WI38 (cell line): ENCODE data around the gene MARK3.

Experiments
- H3K4me3 ChIP-seq: 2 replicates; pipeline ENCODE4 v1.5.1; 2011; ENCODE audit warnings: low read depth, mild to moderate bottlenecking, control low read depth, low read length
- CTCF ChIP-seq: IDR thresholded peaks from 2 replicates; pipeline ENCODE4 v1.5.1; 2012; ENCODE audit warnings: low read depth, mild to moderate bottlenecking, control low read depth, low read length

MARK3 gene

DNA sequence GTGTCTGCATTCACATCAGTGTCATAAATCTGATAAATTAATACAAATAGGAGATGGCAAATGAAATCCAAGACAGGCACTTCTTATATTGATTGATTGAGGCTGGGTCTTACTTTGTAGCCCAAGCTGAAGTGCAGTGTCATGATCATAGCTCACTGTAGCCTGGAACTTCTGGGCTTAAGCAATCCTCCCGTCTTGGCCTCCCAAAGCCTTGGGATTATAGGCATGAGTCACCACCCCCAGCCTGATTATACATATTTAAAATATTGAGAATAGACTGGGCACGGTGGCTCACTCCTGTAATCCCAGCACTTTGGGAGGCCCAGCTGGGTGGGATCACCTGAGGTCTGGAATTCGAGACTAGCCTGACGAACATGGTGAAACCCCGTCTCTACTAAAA is 51.3 kb downstream of the MARK3 start:
- no peak for TF ChIP-seq CTCF
- H3K4me3 ChIP-seq: no peak overlapping the region

DNA sequence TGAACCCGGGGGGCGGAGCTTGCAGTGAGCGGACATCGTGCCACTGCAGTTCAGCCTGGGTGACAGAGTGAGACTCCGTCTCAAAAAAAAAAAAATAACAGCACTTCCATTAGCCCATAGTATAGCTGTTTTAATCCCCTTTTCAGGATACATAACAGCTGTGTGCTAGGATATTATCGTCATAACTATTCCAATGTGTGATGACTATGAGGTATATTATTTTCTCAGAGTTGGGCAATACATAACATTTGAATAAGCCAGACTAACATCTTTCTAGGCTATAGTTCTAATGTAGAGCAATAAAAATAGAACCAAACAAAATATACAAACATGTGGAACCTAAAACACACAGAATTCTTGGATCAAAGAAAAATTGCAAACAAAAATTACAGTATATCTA is 57.1 kb downstream of the MARK3 start:
- no peak overlapping the region for H3K4me3 ChIP-seq
- no peak for TF ChIP-seq CTCF

- no peak overlapping the region for H3K4me3 ChIP-seq
- no peak for TF ChIP-seq CTCF
These were observed 57.9 kb downstream of the MARK3 start for GRCh38 chr14:103443111-103443510.

DNA sequence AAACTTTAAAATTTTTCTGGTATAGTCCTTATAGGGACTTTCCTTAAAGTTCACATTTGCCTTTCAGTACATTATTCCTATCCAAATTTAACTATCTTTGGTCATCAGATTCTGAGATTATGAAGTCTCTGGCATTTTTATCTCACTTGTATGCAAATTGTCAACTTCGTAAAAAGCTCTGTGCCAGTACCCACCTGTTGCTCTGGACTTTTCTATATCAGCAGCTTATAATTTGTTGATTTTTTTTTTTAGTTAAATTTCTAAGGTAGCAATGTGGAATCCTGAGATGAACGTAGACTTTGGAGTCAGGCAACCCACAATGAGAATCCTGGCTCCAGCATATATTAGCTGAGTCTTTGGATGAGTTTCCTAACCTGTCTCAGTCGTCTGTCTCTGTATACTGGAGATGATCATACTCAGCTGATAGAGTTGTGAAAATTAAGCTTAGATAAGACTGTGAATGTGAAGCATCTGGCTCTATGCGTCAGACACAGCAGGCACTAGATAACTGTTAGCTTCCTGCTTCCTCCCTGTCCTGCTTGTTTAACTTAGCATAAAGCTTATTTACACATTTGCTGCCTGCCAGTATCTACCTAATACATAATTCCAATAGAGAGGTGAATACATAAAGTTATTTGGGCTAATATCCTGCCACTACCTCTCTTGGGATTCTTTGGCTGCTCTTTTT is 59.8 kb downstream of the MARK3 start:
- H3K4me3 ChIP-seq: no peak overlapping the region
- no peak for TF ChIP-seq CTCF

DNA sequence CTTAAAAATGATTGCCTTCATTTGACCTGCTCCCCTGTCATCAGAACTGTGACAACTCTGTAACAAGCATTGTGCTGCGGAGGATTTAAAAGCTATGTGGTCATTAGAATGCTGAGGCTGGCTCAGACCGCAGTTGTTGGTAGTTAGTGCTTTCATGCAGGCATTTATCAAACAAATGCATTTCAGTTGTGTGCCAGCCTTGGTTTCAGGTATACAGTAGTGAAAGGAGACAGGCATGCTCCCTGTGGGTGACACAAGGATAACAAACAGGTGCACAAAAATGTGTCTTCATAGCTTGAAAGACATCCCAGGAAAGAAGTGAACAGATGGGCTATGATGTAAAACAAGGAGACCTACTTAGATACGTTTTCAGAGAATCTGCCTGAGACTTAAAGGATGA is 60.6 kb downstream of the MARK3 start:
- TF ChIP-seq CTCF: no peak
- no peak overlapping the region for H3K4me3 ChIP-seq

DNA sequence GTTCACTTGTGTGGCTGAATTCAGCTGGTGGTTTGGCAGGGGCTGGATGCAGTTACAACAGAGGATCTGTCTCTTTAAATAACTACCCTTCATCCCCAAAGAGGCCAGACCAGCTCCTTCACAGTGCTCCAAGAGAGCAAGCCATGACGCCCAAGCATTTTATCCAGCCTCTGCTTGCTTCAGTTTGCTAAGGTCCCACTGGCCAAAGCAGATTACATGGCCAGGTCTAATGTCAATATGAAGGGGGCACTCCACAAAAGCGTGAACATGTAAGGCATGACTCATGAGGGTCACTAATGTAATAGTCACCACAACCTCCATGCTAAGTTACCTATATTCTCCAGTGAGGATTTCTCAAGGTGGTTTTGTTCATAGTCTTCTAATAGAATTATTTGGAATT is 62.9 kb downstream of the MARK3 start:
- H3K4me3 ChIP-seq: no peak overlapping the region
- TF ChIP-seq CTCF: no peak

DNA sequence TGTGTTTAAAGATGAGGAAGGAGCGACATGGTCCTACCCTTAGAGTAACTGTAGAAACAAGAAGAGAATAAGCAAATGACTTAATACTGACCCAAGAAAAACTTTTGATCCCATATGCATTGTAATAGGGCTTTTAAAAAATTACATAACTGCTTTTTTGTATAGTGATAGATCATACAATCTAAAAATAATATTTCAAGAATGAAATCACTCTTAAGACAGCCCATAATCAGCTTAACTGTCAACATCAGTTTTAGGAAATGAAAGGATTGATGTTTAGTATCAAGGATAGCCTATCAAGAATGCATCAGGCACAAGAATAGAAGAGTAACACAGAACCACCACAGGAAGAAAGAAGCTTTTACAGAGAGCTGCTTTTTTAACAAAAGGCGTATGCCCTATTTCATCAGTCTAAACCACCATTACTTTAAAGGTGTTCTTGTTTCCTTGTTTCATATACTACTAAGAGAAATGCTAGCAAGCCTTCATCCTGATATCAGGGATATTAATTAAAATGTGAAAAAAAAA is 64.5 kb downstream of the MARK3 start:
- H3K4me3 ChIP-seq: no peak overlapping the region
- TF ChIP-seq CTCF: no peak
